GM19099 (cell line): ENCODE measurements around the gene HTRA2.
A peak's percentile ranks its signal among the peaks of the same experiment; 100 is the strongest.

ENCODE experiments used
- POLR2A ChIP-seq: IDR thresholded peaks from 3 replicates; pipeline ENCODE4 v1.6.1; 2011; ENCODE audit warnings: low read depth; ENCODE audit not compliant: insufficient read length; ENCODE audit errors: extremely low read depth

HTRA2 gene

GRCh38 chr2:74525717-74526648 is 3.8 kb upstream of the HTRA2 start, which contains the start of gene DQX1:
DQX1 (minus strand) TSS chr2:74526231; CDS start chr2:74525729, 502 bp downstream.
- no peak for TF ChIP-seq POLR2A

GRCh38 chr2:74526649-74527230 is 3.0 kb upstream of the HTRA2 start:
- no peak for TF ChIP-seq POLR2A

- TF ChIP-seq POLR2A = no peak
Observed at GRCh38 chr2:74527741-74528140, 2.0 kb upstream of the HTRA2 start.

GRCh38 chr2:74528600-74529356 is 955 bp upstream of the HTRA2 start:
- no peak for TF ChIP-seq POLR2A

GRCh38 chr2:74530239-74531187 is 780 bp downstream of the HTRA2 start:
- peak; percentile 37 for TF ChIP-seq POLR2A

GRCh38 chr2:74531666-74532065 is 1.9 kb downstream of the HTRA2 start:
- TF ChIP-seq POLR2A = no peak

- no peak for TF ChIP-seq POLR2A
Observed at GRCh38 chr2:74532222-74532621, 2.5 kb downstream of the HTRA2 start.

- no peak for TF ChIP-seq POLR2A
Observed at GRCh38 chr2:74533464-74533863, 3.7 kb downstream of the HTRA2 start.

GRCh38 chr2:74534411-74534810 is 4.7 kb downstream of the HTRA2 start:
- no peak for TF ChIP-seq POLR2A

- peak; percentile 21 for TF ChIP-seq POLR2A
Observed at GRCh38 chr2:74535440-74535965, 5.8 kb downstream of the HTRA2 start.

GRCh38 chr2:74536166-74536950 is 6.6 kb downstream of the HTRA2 start:
- no peak for TF ChIP-seq POLR2A

- TF ChIP-seq POLR2A = no peak
Observed at GRCh38 chr2:74537140-74537539, 7.4 kb downstream of the HTRA2 start.

- TF ChIP-seq POLR2A = no peak
Observed at GRCh38 chr2:74538881-74539339, 9.2 kb downstream of the HTRA2 start.
